Measurements from ENCODE around the gene PLA2G2C.

GRCh38 chr1:20188455-20188817 lies 2.1 kb upstream of the PLA2G2C start:
- TF ChIP-seq POLR2A (IDR thresholded peaks at IDR 0.05; ENCODE audit: insufficient read depth in 1 of 2, low read depth in 2 of 2, low read length in 2 of 2) = no peak
- TF ChIP-seq, protein P1, sequence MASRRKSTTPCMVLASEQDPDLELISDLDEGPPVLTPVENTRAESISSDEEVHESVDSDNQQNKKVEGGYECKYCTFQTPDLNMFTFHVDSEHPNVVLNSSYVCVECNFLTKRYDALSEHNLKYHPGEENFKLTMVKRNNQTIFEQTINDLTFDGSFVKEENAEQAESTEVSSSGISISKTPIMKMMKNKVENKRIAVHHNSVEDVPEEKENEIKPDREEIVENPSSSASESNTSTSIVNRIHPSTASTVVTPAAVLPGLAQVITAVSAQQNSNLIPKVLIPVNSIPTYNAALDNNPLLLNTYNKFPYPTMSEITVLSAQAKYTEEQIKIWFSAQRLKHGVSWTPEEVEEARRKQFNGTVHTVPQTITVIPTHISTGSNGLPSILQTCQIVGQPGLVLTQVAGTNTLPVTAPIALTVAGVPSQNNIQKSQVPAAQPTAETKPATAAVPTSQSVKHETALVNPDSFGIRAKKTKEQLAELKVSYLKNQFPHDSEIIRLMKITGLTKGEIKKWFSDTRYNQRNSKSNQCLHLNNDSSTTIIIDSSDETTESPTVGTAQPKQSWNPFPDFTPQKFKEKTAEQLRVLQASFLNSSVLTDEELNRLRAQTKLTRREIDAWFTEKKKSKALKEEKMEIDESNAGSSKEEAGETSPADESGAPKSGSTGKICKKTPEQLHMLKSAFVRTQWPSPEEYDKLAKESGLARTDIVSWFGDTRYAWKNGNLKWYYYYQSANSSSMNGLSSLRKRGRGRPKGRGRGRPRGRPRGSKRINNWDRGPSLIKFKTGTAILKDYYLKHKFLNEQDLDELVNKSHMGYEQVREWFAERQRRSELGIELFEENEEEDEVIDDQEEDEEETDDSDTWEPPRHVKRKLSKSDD (CRISPR knock-in tag; IDR thresholded peaks at IDR 0.05; ENCODE audit: low read depth) = no peak
- TF ChIP-seq ZKSCAN1 (IDR thresholded peaks at IDR 0.05; ENCODE audit: low read length) = no peak
- no peak for TF ChIP-seq CTCF (CRISPR knock-in tag; IDR thresholded peaks at IDR 0.05)
- TF ChIP-seq ZNF550 (CRISPR knock-in tag; IDR thresholded peaks at IDR 0.05; ENCODE audit: borderline replicate concordance) = no peak
- no peak for TF ChIP-seq ESRRA (CRISPR knock-in tag; IDR thresholded peaks at IDR 0.05; ENCODE audit: low read depth)
- TF ChIP-seq SNAPC2 (CRISPR knock-in tag; IDR thresholded peaks at IDR 0.05) = no peak
- no peak for TF ChIP-seq RXRA (CRISPR knock-in tag; IDR thresholded peaks at IDR 0.05)
- TF ChIP-seq GMEB1 (CRISPR knock-in tag; IDR thresholded peaks at IDR 0.05; ENCODE audit: borderline replicate concordance) = no peak

Data from HepG2 (cell line).